Glomerular endothelial cell (primary cell): ENCODE data around the gene SRCIN1. TPM values are rescaled to one million over a fixed set of nuclear protein-coding genes. Genes with fewer than 3 reads are reported as not detected.

Experiments used
- DNase-seq: peaks from one replicate; pipeline ENCODE4 v3.0.0-alpha.2; 2011; ENCODE audit warnings: low read depth, low spot score; ENCODE audit errors: extremely low read depth
- total RNA-seq: library from RNA; depleted of rRNA; stranded (reverse); fragments of >200 nt; gene quantifications from 2 replicates; pipeline ENCODE4 v1.2.3, GENCODE V29; 2015

The SRCIN1 gene
- total RNA-seq, 1 donor from 2014 or later, result not detected

DNA sequence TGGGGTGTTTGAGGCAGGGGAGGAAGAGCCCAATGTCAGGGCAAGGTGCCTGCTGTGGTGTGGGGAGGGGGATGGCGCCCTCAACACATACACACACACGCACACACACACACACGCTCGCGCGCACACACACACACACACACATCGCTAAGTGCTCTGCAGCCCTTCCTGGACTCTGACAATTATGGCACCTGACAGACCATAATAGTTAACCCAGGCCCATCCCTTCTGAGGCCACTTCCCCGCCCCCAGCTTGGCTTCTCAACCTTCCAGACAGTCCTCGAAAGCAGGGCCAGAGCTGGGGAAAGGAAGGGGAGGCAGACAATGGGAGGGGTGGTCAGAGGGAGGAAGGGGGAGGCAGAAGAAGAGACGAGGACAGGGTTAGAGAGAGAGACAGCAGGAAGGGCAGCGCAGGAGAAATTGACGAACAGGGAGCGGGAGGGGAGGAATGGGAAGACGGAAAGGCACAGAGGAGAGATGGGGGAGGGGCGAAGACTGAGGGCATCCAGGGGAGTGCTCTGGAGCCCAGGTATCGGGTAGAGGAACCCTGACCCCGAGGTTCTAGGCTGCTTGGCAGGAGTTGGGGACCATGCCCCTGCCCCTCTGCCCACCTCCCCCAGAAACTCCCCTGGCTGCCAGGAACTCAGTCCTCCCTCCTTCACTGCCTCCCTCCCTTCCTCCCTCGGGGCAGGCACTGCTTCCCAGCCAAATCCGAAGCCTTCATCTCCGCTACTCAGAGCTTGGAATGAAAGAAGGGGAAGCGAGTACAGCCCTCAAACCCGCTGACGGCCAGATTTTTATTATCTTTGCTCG is 4.0 kb downstream of the SRCIN1 start:
- no peak for DNase-seq

DNA sequence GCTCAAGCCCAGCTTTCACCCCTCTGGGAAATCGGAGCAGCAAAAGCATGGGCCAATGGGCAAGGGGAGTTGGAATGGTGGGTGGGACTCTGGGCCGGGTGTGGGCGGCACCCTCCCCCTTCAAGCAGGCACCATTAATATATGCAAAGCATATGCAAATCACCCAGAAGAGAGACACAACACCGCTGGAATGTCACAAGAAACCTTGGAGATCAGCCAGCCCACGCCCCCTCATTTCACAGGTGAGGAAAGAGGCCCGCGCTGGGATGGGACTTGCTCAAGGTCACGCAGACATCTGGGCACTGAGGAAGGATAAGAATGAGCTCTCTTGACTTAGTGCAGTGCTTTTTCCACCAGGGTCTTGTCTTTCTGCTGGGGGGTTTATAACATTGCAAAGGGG is 4.8 kb downstream of the SRCIN1 start:
- DNase-seq, result no peak

DNA sequence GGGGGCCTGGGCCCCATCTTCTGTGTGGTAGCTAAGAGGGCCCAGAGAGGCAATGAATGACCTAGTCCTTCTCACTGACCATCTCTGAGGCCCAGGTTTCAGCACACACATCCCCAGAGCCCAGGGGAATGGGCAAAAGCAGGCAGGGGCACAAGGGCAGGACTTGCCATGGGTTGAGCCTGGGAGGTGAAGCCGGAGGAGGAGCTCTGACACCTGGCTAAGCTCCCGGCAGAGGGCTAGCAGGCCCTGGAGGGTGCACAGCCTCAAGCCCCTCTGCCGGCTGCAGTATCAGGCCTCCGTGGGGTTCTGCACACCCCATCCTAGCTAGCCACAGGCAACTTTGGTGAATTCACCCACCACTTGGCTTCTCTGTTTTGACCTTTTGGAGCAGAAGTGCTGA is 5.3 kb downstream of the SRCIN1 start:
- no peak for DNase-seq

DNA sequence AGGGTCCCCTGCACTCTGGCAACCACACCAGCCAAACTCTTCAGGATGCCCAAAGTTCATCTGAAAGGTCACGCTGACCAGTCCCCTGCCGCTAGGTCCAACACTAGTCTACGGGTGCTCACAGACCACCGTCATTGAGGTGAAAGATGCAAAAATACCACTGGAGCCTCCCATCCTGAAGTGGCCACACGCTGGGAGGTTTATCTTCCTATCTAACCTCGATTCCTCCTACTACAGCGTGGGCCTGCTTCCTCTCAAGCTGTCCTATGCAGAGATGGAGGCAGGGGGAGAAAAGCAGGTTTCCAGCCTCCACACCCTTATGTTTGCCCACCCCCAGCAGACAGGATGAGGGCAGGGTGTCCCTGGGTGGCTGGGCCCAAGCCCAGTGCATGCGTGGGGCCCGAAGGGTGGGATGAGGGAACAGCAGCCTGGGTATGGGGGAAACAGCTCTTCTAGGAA is 6.3 kb downstream of the SRCIN1 start:
- DNase-seq, result no peak

DNA sequence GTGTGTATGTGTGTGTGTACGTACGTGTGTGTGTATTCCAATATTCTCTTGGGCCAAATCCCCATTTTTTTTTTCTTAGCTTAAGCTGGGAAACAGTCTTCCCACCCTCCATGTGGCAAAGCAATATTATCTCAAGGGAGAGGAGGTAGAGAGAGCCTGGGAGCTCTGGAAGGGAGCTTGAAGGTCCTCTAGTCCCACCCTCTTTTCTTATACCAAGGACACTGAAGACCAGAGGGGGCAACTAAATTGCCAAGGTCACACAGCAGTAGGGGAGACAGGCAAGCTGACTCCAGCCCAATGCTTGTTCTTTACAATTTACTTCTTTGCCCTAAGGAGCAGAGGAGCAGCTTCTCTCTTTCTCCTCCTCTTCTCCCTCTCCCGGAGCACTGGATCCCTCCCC is 6.8 kb downstream of the SRCIN1 start:
- no peak for DNase-seq

DNA sequence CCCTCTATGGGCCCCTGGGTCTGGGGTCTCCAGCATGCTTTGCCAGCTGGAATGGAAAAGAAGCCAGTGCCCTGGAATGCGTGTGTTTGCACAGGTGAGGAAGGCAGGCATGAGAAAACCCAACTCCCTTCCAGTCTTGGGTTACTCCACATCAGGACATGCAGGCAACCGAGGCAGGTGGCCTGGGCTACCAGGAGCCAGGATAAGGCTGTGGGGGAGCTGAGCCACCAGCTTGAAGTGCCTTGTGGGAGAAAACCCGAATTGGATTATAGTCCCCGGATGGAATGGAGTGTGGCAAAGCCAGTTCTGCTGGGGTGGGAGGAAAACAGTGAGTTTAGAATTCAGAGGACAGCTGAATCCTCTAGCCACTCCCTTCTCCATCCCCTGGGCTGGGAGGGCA is 7.2 kb downstream of the SRCIN1 start:
- DNase-seq, result no peak

DNA sequence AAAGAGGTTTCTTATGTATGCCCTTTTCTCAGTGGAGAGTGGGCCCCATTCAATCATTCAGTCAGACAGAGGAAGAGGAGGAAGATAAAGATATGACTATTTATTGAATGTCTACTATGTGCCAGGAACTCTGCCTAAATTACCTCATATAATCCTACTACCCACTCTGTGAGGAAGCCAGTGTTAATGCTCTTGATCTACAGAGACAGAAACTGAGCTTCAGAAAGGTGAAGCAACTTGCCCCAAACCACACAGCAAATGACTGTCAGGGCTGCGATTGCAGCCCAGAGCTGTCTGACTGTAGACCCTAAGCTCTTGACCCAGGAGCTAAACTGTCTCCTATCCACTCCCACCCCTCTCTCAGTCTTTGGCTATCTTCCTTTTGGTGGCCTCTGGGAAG is 8.4 kb downstream of the SRCIN1 start:
- no peak for DNase-seq

DNA sequence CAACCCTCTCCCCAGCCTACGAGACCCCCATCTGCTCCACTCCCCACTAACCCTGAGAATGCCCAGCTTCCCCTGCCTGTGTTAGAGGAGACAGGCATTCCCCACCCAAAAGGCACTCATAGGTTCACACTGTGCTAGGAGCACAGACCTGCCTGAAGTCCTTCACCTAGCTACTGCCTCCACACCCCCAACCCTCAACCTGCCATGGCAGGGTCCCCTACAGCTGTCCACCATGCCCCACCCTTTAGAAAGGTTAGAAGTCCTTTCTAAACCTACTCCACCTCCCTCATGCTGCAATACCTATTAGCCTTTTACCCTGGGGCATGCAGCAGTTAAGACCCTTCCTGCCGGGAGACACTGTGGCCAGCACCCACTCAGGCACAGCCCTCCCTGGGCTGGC is 9.1 kb downstream of the SRCIN1 start:
- no peak for DNase-seq

DNA sequence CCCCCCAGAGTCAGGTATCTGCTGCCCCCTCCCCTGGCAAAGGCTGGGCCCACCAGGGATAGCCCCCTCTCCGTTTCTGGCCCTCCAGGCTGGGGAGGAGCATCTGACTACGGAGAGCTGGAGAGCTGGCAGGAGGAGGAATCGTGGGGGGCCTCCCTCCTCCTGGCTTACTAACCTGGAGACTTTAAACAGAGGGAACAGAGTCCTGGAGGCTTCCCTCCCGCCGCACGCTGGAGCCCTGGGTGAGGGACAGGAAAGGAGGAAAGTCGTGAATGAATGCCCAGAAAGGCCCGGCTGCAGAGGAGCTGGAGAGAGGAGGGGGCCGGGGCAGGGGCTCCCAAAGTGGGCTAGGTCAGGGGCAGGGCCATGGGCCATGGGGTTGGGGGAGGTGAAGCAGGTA is 9.9 kb downstream of the SRCIN1 start:
- no peak for DNase-seq

DNA sequence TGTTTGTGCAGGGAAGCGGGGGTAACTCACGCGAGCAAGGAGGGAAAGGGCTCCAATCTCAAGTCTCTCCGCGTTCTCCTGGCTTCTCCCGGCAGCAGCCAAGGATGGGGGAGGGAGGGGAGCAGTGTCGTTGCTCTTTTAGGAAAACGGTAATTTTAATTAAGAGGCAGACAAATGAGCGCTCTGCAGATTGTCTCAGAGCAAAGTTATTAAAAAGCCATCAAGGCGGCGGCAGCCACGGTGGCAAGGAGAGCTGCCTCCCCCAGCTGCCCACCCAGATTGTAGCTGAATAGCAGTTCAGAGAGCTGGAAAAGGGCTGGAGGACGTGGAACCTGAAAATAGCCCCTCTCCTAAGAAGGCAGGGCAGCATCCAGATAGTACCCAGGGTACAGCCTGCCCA is 11.6 kb downstream of the SRCIN1 start:
- DNase-seq, result no peak

DNA sequence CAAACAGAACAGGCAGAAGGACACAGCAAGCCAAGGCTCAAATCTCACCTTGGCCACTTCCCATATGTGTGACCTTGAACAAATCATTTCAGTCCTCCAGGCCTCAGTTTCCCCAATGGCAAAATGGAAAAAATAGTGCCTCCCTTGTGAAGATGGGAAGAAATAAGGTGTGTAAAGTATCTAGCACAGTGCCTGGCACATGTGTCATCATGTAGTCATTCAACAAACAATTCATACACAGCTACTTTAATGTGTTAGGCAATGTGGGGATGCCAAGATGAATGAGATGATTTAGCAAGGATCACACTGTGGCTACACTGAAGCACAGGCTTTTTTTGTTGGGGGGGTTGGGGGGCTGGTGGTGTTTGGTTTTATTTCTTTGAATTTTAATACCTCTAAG is 13.3 kb downstream of the SRCIN1 start:
- no peak for DNase-seq

DNA sequence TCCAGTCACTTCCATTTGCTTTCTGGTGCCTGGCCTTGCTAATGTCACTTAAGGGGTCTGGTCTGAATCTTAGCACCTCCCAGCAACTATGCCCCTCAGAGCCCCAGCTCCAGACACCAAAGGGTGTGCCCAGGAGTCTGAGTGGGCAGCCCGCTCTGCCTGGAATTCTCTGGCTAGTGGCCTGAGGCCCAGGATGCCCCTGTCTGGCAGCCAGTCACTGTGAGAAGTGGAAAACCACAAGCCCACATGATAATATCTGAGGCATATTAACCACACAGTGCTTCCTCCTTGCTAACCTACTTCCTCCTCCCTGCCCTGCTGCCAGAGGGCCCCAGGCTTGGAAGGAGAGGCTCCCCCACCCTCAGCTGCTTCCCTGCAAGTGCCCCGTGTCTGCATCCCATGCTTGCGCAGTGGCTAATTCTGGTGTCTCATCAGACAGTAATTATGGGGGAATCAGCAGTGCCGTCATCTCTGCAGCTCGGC is 14.0 kb downstream of the SRCIN1 start:
- no peak for DNase-seq

DNA sequence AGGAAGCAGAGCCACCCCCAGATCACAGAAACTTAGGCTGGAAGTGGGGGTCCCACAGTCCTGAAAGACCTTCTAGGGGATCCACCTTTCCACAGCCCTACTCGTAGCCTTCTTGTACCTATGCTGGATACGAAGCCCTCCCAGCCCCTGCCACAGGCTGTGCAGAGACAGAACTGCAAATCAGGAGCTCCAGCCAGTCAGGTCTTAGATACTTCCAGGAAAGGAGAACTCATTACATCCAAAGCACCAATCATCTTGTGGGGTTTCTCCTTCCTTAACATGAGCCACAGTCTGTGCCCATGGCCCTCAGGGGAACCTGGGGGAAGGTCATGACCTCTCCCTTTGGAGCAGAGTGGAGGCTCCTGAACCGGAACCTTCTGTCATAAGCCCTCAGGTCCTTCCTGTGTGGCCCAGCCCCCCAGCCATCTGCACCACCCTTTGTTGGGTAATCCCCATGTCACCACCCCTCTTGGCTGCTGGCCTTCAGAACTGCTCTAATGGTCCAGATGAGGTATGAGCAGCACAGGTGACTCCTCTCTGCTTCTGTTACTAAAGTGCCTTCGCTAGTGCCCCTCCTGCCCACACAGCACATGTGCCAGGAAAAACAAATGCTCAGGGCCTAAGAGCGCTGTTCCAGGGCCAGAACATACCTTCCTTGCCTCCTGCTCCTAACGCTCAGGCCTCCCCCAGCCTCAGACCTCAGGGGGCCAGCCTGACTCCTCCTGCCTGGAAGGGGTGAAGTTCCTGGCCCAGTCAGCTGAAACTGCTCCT is 14.6 kb downstream of the SRCIN1 start:
- DNase-seq, result no peak

DNA sequence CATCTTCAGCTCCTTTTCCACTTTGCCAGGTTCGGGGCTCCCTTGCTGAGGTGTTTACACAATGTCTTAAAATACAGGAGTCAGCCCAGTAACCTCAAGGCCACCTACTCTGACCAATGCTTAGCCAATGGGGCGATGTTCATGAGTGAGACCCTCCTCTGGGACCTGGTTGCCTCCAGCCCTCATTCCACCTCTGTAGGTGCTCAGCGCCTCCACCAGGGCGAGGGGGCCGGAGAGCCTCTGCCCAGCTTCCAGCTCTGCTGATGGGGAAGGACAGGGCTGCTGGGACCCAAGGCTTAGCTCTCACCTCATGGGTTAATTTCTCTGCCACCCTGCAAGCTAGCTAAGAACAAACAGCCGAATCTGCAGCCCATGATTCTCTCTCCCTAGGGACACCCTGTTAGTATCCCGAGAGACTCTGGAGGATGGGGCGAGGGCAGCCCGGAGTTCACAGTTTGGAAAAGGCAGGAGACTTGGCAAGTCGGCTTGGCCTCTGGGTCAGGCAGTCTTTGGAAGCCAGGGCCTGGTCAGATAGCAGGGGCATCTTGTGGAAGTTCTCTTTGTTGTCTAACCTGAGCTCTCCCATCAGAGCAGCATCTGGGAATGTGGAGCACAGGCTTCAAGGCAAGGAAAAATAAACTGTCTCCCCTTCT is 16.2 kb downstream of the SRCIN1 start:
- no peak for DNase-seq

DNA sequence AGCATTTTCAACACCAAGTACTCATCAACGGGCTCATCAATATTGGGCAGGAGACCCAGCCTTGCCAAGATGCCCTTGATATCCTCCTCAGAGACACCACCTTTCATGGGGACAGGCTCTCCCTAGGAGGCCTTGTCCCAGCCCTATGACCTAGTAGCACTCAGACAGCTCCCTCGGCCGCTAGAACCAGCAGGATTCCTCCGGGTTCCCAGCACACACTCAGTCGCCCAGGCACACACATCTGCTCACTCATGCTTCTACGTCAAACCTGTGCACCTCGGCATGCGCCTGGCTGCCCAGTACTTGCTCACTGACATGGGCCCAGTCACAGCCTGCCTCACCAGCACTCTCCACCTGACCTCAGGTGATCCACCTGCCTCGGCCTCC is 17.0 kb downstream of the SRCIN1 start:
- no peak for DNase-seq

DNA sequence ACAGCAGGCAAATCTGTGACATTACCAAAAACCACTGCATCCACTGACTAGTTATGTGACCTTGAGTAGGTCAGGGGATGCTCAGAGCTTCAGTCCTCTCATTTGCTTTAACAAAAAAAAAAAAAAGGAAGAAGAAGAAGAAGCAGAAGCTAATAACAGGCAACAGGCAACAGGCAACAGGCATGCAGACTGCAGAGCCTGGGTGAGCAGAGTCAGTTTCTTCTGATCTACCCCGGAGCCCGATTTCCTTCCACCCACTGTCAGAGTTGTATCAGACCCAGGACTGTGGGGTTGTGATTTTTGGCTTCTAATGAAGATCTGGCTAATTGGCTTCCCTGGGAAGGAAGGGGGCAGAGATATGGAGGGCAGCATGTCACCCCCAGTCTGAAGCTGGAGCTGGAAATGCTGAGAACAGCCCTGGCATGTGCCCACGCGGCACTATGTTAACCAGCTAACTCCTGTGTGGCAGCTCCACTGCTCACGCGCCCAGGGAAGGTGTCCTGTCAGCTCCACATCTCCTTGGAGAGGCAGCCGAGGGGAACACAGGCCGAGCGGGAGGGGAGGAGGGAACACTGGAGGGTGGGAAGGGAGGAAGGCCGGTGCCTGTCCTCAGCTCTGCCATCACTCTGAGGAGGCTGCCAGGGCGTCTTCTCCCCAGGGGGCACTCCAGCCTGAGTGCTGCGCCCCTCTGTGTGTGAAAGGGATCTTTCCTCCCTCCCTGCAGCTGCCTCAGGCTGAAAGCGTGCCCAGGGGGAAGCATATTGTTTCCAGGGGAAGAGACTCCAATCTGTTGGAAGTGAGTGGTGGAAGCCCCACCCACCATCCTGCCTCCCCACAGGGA is 17.6 kb downstream of the SRCIN1 start:
- no peak for DNase-seq

DNA sequence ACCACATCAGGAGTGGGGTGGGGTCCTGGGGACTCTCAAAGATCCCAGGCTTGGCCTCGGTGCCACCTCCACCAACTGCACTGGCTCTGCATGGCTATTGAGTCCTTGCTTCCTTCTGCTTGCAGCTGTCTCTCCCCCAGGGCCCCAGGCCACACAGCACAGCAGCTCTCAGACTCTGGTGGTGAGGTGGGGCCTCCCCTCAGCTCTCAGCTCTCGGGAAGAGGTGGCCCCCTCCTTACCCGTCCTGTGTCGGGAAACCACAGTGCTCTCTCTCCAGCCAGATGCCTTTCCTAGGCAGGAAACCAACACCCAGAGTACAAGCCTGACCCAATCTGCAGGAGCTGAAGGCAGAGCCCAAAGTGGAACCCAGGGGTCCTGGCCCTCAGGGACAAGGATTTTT is 18.5 kb downstream of the SRCIN1 start:
- no peak for DNase-seq

DNA sequence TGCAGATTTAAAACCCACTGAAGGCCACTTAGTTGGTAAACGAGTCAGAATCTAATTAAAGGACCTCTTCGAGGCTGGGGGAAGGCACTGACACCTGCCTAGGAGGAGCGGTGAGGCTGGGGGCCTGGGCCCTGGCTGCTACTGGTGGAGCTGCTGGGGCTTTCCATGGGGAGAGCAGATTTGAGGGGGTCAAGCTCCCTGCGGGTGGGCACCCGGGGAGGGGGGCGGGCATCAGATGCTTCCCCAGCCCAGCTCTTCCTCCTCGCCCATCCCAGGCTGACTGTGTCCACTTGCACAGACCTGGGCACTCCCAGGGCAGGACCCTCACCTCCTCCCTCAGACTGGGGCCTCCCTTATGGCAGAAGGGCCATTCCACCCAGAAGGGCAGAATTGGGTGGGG is 19.0 kb downstream of the SRCIN1 start:
- DNase-seq, result no peak

DNA sequence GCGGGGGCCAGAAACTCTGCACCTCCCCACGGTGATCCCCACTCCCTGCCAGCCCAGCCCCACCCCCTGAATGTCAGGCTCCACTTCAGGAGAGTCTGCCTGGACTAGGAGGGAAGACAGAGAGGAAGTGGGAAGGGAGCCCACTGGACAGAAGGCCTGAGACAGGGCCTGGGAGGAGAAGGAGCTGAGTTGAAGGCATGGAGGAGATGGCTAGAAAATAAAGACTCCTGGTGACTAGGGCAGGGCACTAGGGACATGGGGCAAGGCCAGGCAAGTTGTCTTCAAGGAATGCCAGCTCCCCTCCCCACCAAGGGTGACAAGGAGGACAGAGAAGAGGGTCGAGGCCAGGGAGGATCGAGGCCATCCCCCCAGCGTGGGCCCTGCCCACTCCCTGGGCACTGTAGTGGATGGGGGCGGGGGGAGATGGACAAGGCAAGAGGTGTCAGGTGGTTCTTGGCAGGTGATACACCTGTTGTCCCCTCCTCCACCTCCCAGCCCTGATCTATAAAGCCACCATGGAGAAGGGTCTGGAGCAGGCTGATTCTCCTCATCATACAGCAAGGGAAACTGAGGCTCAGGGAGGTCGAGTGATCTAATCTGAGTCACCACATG is 19.7 kb downstream of the SRCIN1 start:
- no peak for DNase-seq
